GM10248 (cell line): ENCODE measurements around the gene RDH13.

Source experiments
- CTCF ChIA-PET: fragments of 300-600 bp; sonication (Branson Sonifier 250); formaldehyde crosslinking; extraction: SDS; loops from one replicate; lab custom pipeline; 2021; ENCODE audit warnings: antibody characterized with exemption; lab: Yijun Ruan, JAX
- POLR2A ChIA-PET: fragments of 350-650 bp; sonication (Branson Sonifier 250); formaldehyde crosslinking; extraction: SDS; loops from one replicate; lab custom pipeline; 2020; ENCODE audit warnings: antibody characterized with exemption; lab: Yijun Ruan, JAX
- DNase-seq: peaks from one replicate; pipeline ENCODE4 v3.0.0; 2012; ENCODE audit errors: extremely low spot score
- CTCF ChIP-seq: IDR thresholded peaks from 2 replicates; pipeline ENCODE4 v1.5.1; 2012; ENCODE audit warnings: mild to moderate bottlenecking, low read depth; ENCODE audit errors: extremely low read depth, missing control alignments, control extremely low read depth

The RDH13 gene

GRCh38 chr19:55058781-55059610 is 4.0 kb downstream of the RDH13 start:
- ChIA-PET CTCF (interaction anchor here (2.0 kb wide), 1 partner anchor 10 kb away, joined by 4 read pairs; no protein-coding TSS in a partner anchor), POLR2A (no interaction called here)
- no peak for TF ChIP-seq CTCF
- DNase-seq, result no peak

DNA sequence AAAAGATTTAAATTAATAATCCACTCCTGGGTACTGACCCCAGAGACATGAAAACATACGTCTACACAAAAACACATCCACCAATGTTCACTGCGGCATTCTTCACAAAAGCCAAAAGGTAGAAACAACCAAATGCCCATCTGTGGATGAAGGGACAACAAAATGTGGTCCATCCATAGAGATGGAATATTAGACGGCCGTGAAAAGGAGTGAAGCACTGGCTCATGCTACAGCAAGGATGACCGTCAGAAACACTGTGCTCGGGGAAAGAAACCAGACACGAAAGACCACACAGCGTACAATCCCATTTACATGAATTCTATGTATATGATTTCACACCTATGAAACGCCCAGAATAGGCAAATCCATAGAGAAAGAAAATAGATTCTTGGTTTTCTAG is 6.1 kb downstream of the RDH13 start:
- POLR2A ChIA-PET, result no interaction called here
- CTCF ChIA-PET, result no interaction called here
- DNase-seq, result no peak
- TF ChIP-seq CTCF, result no peak

DNA sequence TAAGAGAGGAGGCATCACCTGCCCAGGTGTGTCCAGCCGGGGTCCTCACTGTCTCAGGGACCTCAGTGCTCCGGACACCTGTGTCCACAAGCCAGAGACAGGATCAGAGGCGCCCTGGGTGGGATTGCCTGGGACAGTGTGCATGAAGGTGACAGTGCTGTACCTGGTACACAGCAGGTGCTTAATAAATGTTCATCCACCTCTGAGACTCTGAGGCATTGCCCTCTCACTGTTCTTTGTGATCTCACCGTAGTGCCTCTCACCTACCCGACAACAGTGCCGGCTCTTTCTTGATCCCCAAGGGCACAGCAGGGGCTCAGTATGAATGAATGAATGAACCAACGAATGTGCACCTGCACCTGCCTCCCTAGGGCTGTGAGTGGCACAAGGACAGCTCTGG is 9.2 kb downstream of the RDH13 start:
- ChIA-PET CTCF (interaction anchor here (1.1 kb wide), 1 partner anchor 35 kb away, joined by 3 read pairs; no protein-coding TSS in a partner anchor), POLR2A (no interaction called here)
- TF ChIP-seq CTCF, result no peak
- no peak for DNase-seq

GRCh38 chr19:55050749-55051532 is 12.0 kb downstream of the RDH13 start:
- DNase-seq, result no peak
- CTCF ChIA-PET, result no interaction called here
- TF ChIP-seq CTCF, result no peak
- POLR2A ChIA-PET, result no interaction called here

- ChIA-PET POLR2A (no interaction called here), CTCF (no interaction called here)
- TF ChIP-seq CTCF, result no peak
- DNase-seq, result no peak
Observed at GRCh38 chr19:55048446-55048845, 14.5 kb downstream of the RDH13 start.

- CTCF ChIA-PET, result no interaction called here
- DNase-seq, result no peak
- TF ChIP-seq CTCF, result no peak
- POLR2A ChIA-PET, result no interaction called here
Observed at GRCh38 chr19:55047951-55048350, 15.0 kb downstream of the RDH13 start.
